GM12891 (cell line): Measurements from ENCODE around the gene PPARA.

Experiments used
- POLR2A ChIP-seq: IDR thresholded peaks from 2 replicates; pipeline ENCODE4 v1.6.1; 2011; ENCODE audit warnings: low read depth, low read length, control low read depth
- TAF1 ChIP-seq: IDR thresholded peaks from 2 replicates; pipeline ENCODE4 v1.6.1; 2011; ENCODE audit warnings: low read depth, low read length, control low read depth

DNA sequence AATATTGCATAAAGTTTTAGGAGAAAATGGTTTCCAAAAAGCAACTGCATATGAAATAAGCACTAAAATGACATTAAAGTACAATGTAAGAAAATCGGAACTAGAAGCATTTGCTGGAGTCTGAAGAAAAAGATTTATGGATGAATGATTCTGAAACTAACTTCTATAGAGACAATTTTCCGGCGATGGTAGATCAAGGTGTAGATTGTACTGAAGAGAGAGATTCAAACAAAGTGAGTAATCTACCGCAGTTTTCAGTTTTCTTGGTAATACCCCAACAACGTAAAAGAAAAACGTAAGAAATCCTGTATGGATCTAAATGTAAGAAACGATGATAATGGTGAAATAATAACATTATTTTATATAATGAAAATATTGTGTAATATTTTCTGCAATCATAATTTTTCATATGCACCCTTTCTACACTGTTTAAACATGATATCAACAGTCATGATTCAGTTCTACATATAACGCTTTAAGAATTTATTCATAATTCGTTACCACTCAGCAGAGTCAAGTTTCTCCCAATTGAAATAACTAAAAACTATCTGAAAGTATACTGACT lies 101.6 kb downstream of the PPARA start:
- no peak for TF ChIP-seq POLR2A
- TF ChIP-seq TAF1, result no peak
